HCT116 (cell line): ENCODE data around the gene PCCA.

Source experiments
- EGR1 ChIP-seq: IDR thresholded peaks from 2 replicates; pipeline ENCODE4 v1.6.1; 2012; ENCODE audit warnings: low read depth
- EZH2 ChIP-seq: fragments of 200-600 bp; sonication (generic); IDR thresholded peaks from 2 replicates; pipeline ENCODE4 v1.6.1; 2017; ENCODE audit warnings: antibody characterized with exemption, mixed run types
- EZH2phosphoT487 ChIP-seq: fragments of 200-600 bp; IDR thresholded peaks from 2 replicates; pipeline ENCODE4 v1.6.1; 2018; ENCODE audit warnings: antibody characterized with exemption, borderline replicate concordance
- POLR2A ChIP-seq: IDR thresholded peaks from 2 replicates; pipeline ENCODE4 v1.7.0; 2011; ENCODE audit warnings: borderline replicate concordance; ENCODE audit not compliant: insufficient read depth, insufficient read length; ENCODE audit errors: extremely low read depth
- POLR2AphosphoS5 ChIP-seq: IDR thresholded peaks from 2 replicates; pipeline ENCODE4 v1.6.1; 2011; ENCODE audit warnings: mild to moderate bottlenecking, low read depth, low read length, moderate library complexity
- SIN3A ChIP-seq: IDR thresholded peaks from 2 replicates; pipeline ENCODE4 v1.6.1; 2012; ENCODE audit warnings: low read depth
- TCF7L2 ChIP-seq: IDR thresholded peaks from 2 replicates; pipeline ENCODE4 v1.7.0; 2011; ENCODE audit warnings: borderline replicate concordance, inconsistent platforms; ENCODE audit not compliant: insufficient read depth, insufficient read length; ENCODE audit errors: extremely low read depth
- YY1 ChIP-seq: IDR thresholded peaks from 2 replicates; pipeline ENCODE4 v1.6.1; 2011; ENCODE audit warnings: low read length, low read depth, moderate library complexity, mild to moderate bottlenecking; ENCODE audit not compliant: insufficient replicate concordance; ENCODE audit errors: extremely low read depth
- TF ChIP-seq, protein P1 (sequence below): IDR thresholded peaks from 2 replicates; pipeline ENCODE4 v1.6.1; 2011; ENCODE audit warnings: mild to moderate bottlenecking, low read length, moderate library complexity; ENCODE audit not compliant: insufficient replicate concordance; ENCODE audit errors: extremely low read depth
- TF ChIP-seq, protein P2 (sequence below), 3 experiments: fragments of 200-600 bp in 1 of 3; sonication (generic) in 1 of 3; IDR thresholded peaks in 2 of 3; conservative IDR thresholded peaks in 1 of 3; 2 replicates each; pipeline ENCODE4 v1.5.1; 2012 to 2017; ENCODE audit warnings: low read depth in 2 of 3, low read length in 2 of 3, antibody characterized with exemption in 1 of 3, borderline replicate concordance in 1 of 3, control low read depth in 1 of 3, mild to moderate bottlenecking in 1 of 3, mixed read lengths in 1 of 3, mixed run types in 1 of 3, moderate library complexity in 1 of 3; ENCODE audit not compliant: insufficient read depth in 1 of 3
- TF ChIP-seq, protein P3 (sequence below): IDR thresholded peaks from 2 replicates; pipeline ENCODE4 v1.6.1; 2012
- TF ChIP-seq, protein P4 (sequence below): IDR thresholded peaks from 2 replicates; pipeline ENCODE4 v1.6.1; 2012; ENCODE audit warnings: low read depth

DNA sequence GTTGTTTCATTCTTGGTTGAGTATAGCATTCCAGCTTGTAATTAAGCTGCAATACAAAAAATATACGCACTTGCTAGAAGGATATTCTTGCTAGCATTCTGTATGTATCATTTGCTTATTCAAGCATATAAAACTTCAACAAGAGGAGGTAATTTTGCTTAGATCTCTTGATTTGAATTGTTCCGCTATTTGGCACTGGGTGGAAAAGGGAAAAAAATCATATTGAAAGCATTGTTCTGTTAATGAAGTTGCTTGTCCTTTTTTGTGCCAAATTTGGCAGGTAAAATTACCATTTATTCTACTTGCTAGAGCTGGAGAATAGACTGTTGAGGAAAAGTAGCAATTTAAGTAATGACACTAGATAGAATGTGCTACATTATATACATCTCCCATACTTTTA lies 309.5 kb downstream of the PCCA start:
- TF ChIP-seq POLR2A, result no peak
- TF ChIP-seq, protein P1, sequence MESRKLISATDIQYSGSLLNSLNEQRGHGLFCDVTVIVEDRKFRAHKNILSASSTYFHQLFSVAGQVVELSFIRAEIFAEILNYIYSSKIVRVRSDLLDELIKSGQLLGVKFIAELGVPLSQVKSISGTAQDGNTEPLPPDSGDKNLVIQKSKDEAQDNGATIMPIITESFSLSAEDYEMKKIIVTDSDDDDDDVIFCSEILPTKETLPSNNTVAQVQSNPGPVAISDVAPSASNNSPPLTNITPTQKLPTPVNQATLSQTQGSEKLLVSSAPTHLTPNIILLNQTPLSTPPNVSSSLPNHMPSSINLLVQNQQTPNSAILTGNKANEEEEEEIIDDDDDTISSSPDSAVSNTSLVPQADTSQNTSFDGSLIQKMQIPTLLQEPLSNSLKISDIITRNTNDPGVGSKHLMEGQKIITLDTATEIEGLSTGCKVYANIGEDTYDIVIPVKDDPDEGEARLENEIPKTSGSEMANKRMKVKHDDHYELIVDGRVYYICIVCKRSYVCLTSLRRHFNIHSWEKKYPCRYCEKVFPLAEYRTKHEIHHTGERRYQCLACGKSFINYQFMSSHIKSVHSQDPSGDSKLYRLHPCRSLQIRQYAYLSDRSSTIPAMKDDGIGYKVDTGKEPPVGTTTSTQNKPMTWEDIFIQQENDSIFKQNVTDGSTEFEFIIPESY, result no peak
- TF ChIP-seq, protein P2, sequence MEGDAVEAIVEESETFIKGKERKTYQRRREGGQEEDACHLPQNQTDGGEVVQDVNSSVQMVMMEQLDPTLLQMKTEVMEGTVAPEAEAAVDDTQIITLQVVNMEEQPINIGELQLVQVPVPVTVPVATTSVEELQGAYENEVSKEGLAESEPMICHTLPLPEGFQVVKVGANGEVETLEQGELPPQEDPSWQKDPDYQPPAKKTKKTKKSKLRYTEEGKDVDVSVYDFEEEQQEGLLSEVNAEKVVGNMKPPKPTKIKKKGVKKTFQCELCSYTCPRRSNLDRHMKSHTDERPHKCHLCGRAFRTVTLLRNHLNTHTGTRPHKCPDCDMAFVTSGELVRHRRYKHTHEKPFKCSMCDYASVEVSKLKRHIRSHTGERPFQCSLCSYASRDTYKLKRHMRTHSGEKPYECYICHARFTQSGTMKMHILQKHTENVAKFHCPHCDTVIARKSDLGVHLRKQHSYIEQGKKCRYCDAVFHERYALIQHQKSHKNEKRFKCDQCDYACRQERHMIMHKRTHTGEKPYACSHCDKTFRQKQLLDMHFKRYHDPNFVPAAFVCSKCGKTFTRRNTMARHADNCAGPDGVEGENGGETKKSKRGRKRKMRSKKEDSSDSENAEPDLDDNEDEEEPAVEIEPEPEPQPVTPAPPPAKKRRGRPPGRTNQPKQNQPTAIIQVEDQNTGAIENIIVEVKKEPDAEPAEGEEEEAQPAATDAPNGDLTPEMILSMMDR (IDR thresholded peaks at IDR 0.05 in 2 of 3, conservative IDR thresholded peaks at IDR 0.05 in 1 of 3; ENCODE audit: borderline replicate concordance in 1 of 3, insufficient read depth in 1 of 3, low read depth in 2 of 3, low read length in 2 of 3), result no peak
- TF ChIP-seq EGR1, result no peak
- no peak for TF ChIP-seq EZH2
- no peak for TF ChIP-seq EZH2phosphoT487
- TF ChIP-seq, protein P3, sequence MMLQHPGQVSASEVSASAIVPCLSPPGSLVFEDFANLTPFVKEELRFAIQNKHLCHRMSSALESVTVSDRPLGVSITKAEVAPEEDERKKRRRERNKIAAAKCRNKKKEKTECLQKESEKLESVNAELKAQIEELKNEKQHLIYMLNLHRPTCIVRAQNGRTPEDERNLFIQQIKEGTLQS, result no peak
- TF ChIP-seq YY1, result no peak
- TF ChIP-seq, protein P4, sequence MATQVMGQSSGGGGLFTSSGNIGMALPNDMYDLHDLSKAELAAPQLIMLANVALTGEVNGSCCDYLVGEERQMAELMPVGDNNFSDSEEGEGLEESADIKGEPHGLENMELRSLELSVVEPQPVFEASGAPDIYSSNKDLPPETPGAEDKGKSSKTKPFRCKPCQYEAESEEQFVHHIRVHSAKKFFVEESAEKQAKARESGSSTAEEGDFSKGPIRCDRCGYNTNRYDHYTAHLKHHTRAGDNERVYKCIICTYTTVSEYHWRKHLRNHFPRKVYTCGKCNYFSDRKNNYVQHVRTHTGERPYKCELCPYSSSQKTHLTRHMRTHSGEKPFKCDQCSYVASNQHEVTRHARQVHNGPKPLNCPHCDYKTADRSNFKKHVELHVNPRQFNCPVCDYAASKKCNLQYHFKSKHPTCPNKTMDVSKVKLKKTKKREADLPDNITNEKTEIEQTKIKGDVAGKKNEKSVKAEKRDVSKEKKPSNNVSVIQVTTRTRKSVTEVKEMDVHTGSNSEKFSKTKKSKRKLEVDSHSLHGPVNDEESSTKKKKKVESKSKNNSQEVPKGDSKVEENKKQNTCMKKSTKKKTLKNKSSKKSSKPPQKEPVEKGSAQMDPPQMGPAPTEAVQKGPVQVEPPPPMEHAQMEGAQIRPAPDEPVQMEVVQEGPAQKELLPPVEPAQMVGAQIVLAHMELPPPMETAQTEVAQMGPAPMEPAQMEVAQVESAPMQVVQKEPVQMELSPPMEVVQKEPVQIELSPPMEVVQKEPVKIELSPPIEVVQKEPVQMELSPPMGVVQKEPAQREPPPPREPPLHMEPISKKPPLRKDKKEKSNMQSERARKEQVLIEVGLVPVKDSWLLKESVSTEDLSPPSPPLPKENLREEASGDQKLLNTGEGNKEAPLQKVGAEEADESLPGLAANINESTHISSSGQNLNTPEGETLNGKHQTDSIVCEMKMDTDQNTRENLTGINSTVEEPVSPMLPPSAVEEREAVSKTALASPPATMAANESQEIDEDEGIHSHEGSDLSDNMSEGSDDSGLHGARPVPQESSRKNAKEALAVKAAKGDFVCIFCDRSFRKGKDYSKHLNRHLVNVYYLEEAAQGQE, result no peak
- TF ChIP-seq TCF7L2, result no peak
- no peak for TF ChIP-seq POLR2AphosphoS5
- no peak for TF ChIP-seq SIN3A
